Panc1 (cell line): ENCODE results near the gene MOB3A.

Experiments
- CTCF ChIP-seq: fragments of 450-650 bp; IDR thresholded peaks from 2 replicates; pipeline ENCODE4 v1.5.1; 2017; ENCODE audit warnings: mild to moderate bottlenecking
- POLR2AphosphoS5 ChIP-seq: IDR thresholded peaks from 2 replicates; pipeline ENCODE4 v1.6.1; 2012; ENCODE audit warnings: mild to moderate bottlenecking, low read depth, low read length, moderate library complexity
- SIN3A ChIP-seq: IDR thresholded peaks from 2 replicates; pipeline ENCODE4 v1.6.1; 2012; ENCODE audit warnings: low read depth, mild to moderate bottlenecking, low read length, moderate library complexity, borderline replicate concordance; ENCODE audit not compliant: insufficient read depth
- TCF7L2 ChIP-seq: IDR thresholded peaks from 2 replicates; pipeline ENCODE4 v1.6.1; 2011; ENCODE audit warnings: mild to moderate bottlenecking, low read depth, low read length, inconsistent platforms
- TF ChIP-seq, protein P1 (sequence below), 2 experiments: IDR thresholded peaks; 2 replicates each; pipeline ENCODE4 v1.6.1; 2011 to 2012; ENCODE audit warnings: low read depth in 2 of 2, control low read depth in 1 of 2, low read length in 1 of 2, mild to moderate bottlenecking in 1 of 2, moderate library complexity in 1 of 2; ENCODE audit not compliant: insufficient read depth in 1 of 2

GRCh38 chr19:2037651-2038255 is 58.4 kb downstream of the MOB3A start:
- TF ChIP-seq CTCF (no peak), POLR2AphosphoS5 (no peak), TCF7L2 (no peak), SIN3A (no peak)
- TF ChIP-seq, protein P1, sequence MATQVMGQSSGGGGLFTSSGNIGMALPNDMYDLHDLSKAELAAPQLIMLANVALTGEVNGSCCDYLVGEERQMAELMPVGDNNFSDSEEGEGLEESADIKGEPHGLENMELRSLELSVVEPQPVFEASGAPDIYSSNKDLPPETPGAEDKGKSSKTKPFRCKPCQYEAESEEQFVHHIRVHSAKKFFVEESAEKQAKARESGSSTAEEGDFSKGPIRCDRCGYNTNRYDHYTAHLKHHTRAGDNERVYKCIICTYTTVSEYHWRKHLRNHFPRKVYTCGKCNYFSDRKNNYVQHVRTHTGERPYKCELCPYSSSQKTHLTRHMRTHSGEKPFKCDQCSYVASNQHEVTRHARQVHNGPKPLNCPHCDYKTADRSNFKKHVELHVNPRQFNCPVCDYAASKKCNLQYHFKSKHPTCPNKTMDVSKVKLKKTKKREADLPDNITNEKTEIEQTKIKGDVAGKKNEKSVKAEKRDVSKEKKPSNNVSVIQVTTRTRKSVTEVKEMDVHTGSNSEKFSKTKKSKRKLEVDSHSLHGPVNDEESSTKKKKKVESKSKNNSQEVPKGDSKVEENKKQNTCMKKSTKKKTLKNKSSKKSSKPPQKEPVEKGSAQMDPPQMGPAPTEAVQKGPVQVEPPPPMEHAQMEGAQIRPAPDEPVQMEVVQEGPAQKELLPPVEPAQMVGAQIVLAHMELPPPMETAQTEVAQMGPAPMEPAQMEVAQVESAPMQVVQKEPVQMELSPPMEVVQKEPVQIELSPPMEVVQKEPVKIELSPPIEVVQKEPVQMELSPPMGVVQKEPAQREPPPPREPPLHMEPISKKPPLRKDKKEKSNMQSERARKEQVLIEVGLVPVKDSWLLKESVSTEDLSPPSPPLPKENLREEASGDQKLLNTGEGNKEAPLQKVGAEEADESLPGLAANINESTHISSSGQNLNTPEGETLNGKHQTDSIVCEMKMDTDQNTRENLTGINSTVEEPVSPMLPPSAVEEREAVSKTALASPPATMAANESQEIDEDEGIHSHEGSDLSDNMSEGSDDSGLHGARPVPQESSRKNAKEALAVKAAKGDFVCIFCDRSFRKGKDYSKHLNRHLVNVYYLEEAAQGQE (IDR thresholded peaks at IDR 0.05; ENCODE audit: insufficient read depth in 1 of 2, low read depth in 2 of 2, low read length in 1 of 2) = no peak
